ENCODE measurements around the gene UBE2E2. TPM values are rescaled to one million over a fixed set of nuclear protein-coding genes. Genes with fewer than 3 reads are reported as not detected.

Gene UBE2E2
- polyA plus RNA-seq, 1 donor from 2014 or later = 19.8 TPM

- no peak for TF ChIP-seq EZH2 (IDR thresholded peaks at IDR 0.05; ENCODE audit: borderline replicate concordance, insufficient read depth, low read length, poor library complexity, severe bottlenecking)
- TF ChIP-seq POLR2AphosphoS5 (IDR thresholded peaks at IDR 0.05) = no peak
These were observed 161.9 kb downstream of the UBE2E2 start (continued) for GRCh38 chr3:23365066-23365465.

- no peaks in the 10 kb centered on the region for H3F3A ChIP-seq (ENCODE audit: insufficient read depth, low read length, poor library complexity, severe bottlenecking)
- H3K36me3 ChIP-seq (ENCODE audit: insufficient read depth, low read length) = no peaks in the 10 kb centered on the region
- no peak overlapping the region for H3K4me2 ChIP-seq (ENCODE audit: low read length)
- no peaks in the 10 kb centered on the region for H3K9me3 ChIP-seq (ENCODE audit: low read length)
- H3K9ac ChIP-seq (ENCODE audit: low read length) = no peak overlapping the region
- TF ChIP-seq TAF1 (IDR thresholded peaks at IDR 0.05; ENCODE audit: low read depth) (no peak), CTCF (IDR thresholded peaks at IDR 0.05; ENCODE audit: poor library complexity, severe bottlenecking) (no peak), EZH2 (IDR thresholded peaks at IDR 0.05; ENCODE audit: borderline replicate concordance, insufficient read depth, low read length, poor library complexity, severe bottlenecking) (no peak), EP300 (conservative IDR thresholded peaks at IDR 0.05; ENCODE audit: poor library complexity, severe bottlenecking) (no peak), REST (IDR thresholded peaks at IDR 0.05; ENCODE audit: borderline replicate concordance) (no peak), RAD21 (conservative IDR thresholded peaks at IDR 0.05) (no peak), MXI1 (conservative IDR thresholded peaks at IDR 0.05; ENCODE audit: poor library complexity, severe bottlenecking) (no peak), SMC3 (conservative IDR thresholded peaks at IDR 0.05; ENCODE audit: poor library complexity) (no peak), POLR2AphosphoS5 (IDR thresholded peaks at IDR 0.05) (no peak)
- no peak overlapping the region for H2AFZ ChIP-seq (ENCODE audit: low read depth, low read length)
- H3K27me3 ChIP-seq (ENCODE audit: insufficient read depth, low read depth, low read length) = no peaks in the 10 kb centered on the region
- no peak overlapping the region for H3K4me3 ChIP-seq (ENCODE audit: low read length)
- H3K27ac ChIP-seq (ENCODE audit: low read length) = no peak overlapping the region
- no peaks in the 10 kb centered on the region for H3K9me2 ChIP-seq (ENCODE audit: insufficient read depth, low read length)
- H3K79me2 ChIP-seq (replicated peaks; ENCODE audit: insufficient read depth, low read length) = no peaks in the 10 kb centered on the region
- H4K20me1 ChIP-seq (ENCODE audit: insufficient read depth) = no peaks in the 10 kb centered on the region
These were observed 165.6 kb downstream of the UBE2E2 start for GRCh38 chr3:23368731-23369130.

- Histone ChIP-seq H3K9ac (ENCODE audit: low read length) (no peak overlapping the region), H3F3A (ENCODE audit: insufficient read depth, low read length, poor library complexity, severe bottlenecking) (no peaks in the 10 kb centered on the region), H3K9me3 (ENCODE audit: low read length) (no peaks in the 10 kb centered on the region), H3K4me3 (ENCODE audit: low read length) (no peak overlapping the region), H3K36me3 (ENCODE audit: insufficient read depth, low read length) (no peaks in the 10 kb centered on the region), H3K9me2 (ENCODE audit: insufficient read depth, low read length) (no peaks in the 10 kb centered on the region), H2AFZ (ENCODE audit: low read depth, low read length) (no peak overlapping the region), H3K4me2 (ENCODE audit: low read length) (no peak overlapping the region), H3K27me3 (ENCODE audit: insufficient read depth, low read depth, low read length) (no peaks in the 10 kb centered on the region), H3K27ac (ENCODE audit: low read length) (no peak overlapping the region), H4K20me1 (ENCODE audit: insufficient read depth) (no peaks in the 10 kb centered on the region), H3K79me2 (replicated peaks; ENCODE audit: insufficient read depth, low read length) (no peaks in the 10 kb centered on the region)
- TF ChIP-seq POLR2AphosphoS5 (IDR thresholded peaks at IDR 0.05) (peak; percentile 33), RAD21 (conservative IDR thresholded peaks at IDR 0.05) (no peak)
These were observed 169.2 kb downstream of the UBE2E2 start for GRCh38 chr3:23372285-23372684.
